GM23338 (cell line): ENCODE data around the gene PTPDC1. TPM values are rescaled to one million over a fixed set of nuclear protein-coding genes. Genes with fewer than 3 reads are reported as not detected.

Experiments used
- ATAC-seq: fragments of 200-7000 bp; cut with Tn5 transposase; 3 replicates; pipeline ENCODE4 v1.9.1; 2020
- DNase-seq: peaks from one replicate; pipeline ENCODE4 v3.0.0-alpha.2; 2015; ENCODE audit warnings: low spot score
- H2AFZ ChIP-seq: fragments of 200-600 bp; sonication (generic); 2 replicates; pipeline ENCODE4 v1.8.0; 2016; ENCODE audit warnings: antibody characterized with exemption, mild to moderate bottlenecking, moderate library complexity
- H3F3A ChIP-seq: fragments of 200-600 bp; sonication (generic); replicated peaks from 2 replicates; pipeline ENCODE4 v1.8.0; 2017; ENCODE audit warnings: antibody characterized with exemption, mixed run types, low read depth
- H3K27ac ChIP-seq: fragments of 200-600 bp; sonication (generic); 2 replicates; pipeline ENCODE4 v1.6.1; 2016; ENCODE audit warnings: low read depth
- H3K27me3 ChIP-seq: fragments of 200-600 bp; sonication (generic); 2 replicates; pipeline ENCODE4 v1.8.0; 2016; ENCODE audit warnings: mild to moderate bottlenecking, mixed run types, moderate library complexity; ENCODE audit not compliant: insufficient read depth
- H3K36me3 ChIP-seq: fragments of 200-600 bp; sonication (generic); 2 replicates; pipeline ENCODE4 v1.8.0; 2016; ENCODE audit warnings: mild to moderate bottlenecking; ENCODE audit not compliant: insufficient read depth
- H3K4me1 ChIP-seq: fragments of 200-600 bp; sonication (generic); 2 replicates; pipeline ENCODE4 v1.8.0; 2016; ENCODE audit warnings: mild to moderate bottlenecking, moderate library complexity; ENCODE audit not compliant: insufficient read depth
- H3K4me2 ChIP-seq: fragments of 200-600 bp; sonication (generic); 2 replicates; pipeline ENCODE4 v1.7.1; 2017; ENCODE audit warnings: mixed run types
- H3K4me3 ChIP-seq: fragments of 200-600 bp; sonication (generic); 2 replicates; pipeline ENCODE4 v1.6.1; 2016; ENCODE audit warnings: mixed run types
- H3K79me2 ChIP-seq: fragments of 200-600 bp; sonication (generic); replicated peaks from 2 replicates; pipeline ENCODE4 v1.8.0; 2017; ENCODE audit warnings: mild to moderate bottlenecking; ENCODE audit not compliant: insufficient read depth
- H3K9me2 ChIP-seq: fragments of 200-600 bp; sonication (generic); 2 replicates; pipeline ENCODE4 v1.8.0; 2017; ENCODE audit not compliant: insufficient read depth
- H4K20me1 ChIP-seq: fragments of 200-600 bp; sonication (generic); replicated peaks from 2 replicates; pipeline ENCODE4 v1.8.0; 2017; ENCODE audit warnings: mild to moderate bottlenecking; ENCODE audit not compliant: insufficient read depth
- H3K27ac Mint-ChIP-seq: 2 replicates; pipeline ENCODE4 v1.8.0; 2020; ENCODE audit warnings: inconsistent platforms, mild to moderate bottlenecking, moderate library complexity, mixed read lengths
- H3K27me3 Mint-ChIP-seq: 3 replicates; pipeline ENCODE4 v1.8.0; 2022; ENCODE audit warnings: low read depth, mild to moderate bottlenecking, moderate library complexity, mixed read lengths, inconsistent platforms; ENCODE audit not compliant: insufficient read depth, poor library complexity
- H3K36me3 Mint-ChIP-seq: 3 replicates; pipeline ENCODE4 v1.8.0; 2021; ENCODE audit warnings: low read depth, mild to moderate bottlenecking, inconsistent platforms, moderate library complexity, mixed read lengths
- H3K4me1 Mint-ChIP-seq: 3 replicates; pipeline ENCODE4 v1.8.0; 2020; ENCODE audit warnings: mild to moderate bottlenecking, inconsistent platforms, mixed read lengths
- H3K4me3 Mint-ChIP-seq: 3 replicates; pipeline ENCODE4 v1.8.0; 2021; ENCODE audit warnings: moderate library complexity, mild to moderate bottlenecking, inconsistent platforms, mixed read lengths
- H3K9me3 Mint-ChIP-seq: 3 replicates; pipeline ENCODE4 v1.8.0; 2020; ENCODE audit warnings: moderate library complexity, mild to moderate bottlenecking, inconsistent platforms, mixed read lengths
- CREB1 ChIP-seq: fragments of 250-450 bp; sonication (Bioruptor Pico); IDR thresholded peaks from 2 replicates; pipeline ENCODE4 v1.5.0; 2020; ENCODE audit warnings: low read depth, mild to moderate bottlenecking, moderate library complexity
- EZH2 ChIP-seq: fragments of 200-600 bp; sonication (generic); IDR thresholded peaks from one replicate; pipeline ENCODE4 v1.8.0; 2017; ENCODE audit warnings: antibody characterized with exemption, mild to moderate bottlenecking, low read depth; ENCODE audit not compliant: unreplicated experiment
- EZH2phosphoT487 ChIP-seq: fragments of 200-600 bp; sonication (generic); IDR thresholded peaks from one replicate; pipeline ENCODE4 v1.8.1; 2018; ENCODE audit warnings: antibody characterized with exemption; ENCODE audit not compliant: unreplicated experiment
- JUNB ChIP-seq: IDR thresholded peaks from one replicate; pipeline ENCODE4 v1.6.1; 2016; ENCODE audit warnings: antibody characterized with exemption; ENCODE audit not compliant: unreplicated experiment
- NANOG ChIP-seq: IDR thresholded peaks from 2 replicates; pipeline ENCODE4 v1.6.1; 2016; ENCODE audit warnings: antibody characterized with exemption, borderline replicate concordance
- POLR2AphosphoS5 ChIP-seq: IDR thresholded peaks from 2 replicates; pipeline ENCODE4 v1.6.1; 2016; ENCODE audit warnings: antibody characterized with exemption, low read depth
- STAT1 ChIP-seq: IDR thresholded peaks from one replicate; pipeline ENCODE4 v1.6.1; 2016; ENCODE audit warnings: antibody characterized with exemption; ENCODE audit not compliant: unreplicated experiment
- ZNF114 ChIP-seq: fragments of 250-450 bp; sonication (Bioruptor Pico); IDR thresholded peaks from 2 replicates; pipeline ENCODE4 v1.5.0; 2020; ENCODE audit warnings: mild to moderate bottlenecking, moderate library complexity
- ZNF331 ChIP-seq: fragments of 250-450 bp; sonication (Bioruptor Pico); IDR thresholded peaks from 2 replicates; pipeline ENCODE4 v1.5.0; 2020; ENCODE audit warnings: low read depth, mild to moderate bottlenecking, moderate library complexity
- polyA plus RNA-seq: library from polyadenylated mRNA; unstranded; fragments of >200 nt; fragmentation: Nextera tagmentation; extraction: Ambion mirVana; gene quantifications from 2 replicates; pipeline ENCODE4 v1.2.1, GENCODE V29; 2016
- total RNA-seq: library from RNA; depleted of rRNA; stranded (reverse); fragments of >200 nt; shearing (Covaris generic); gene quantifications from 2 replicates; pipeline ENCODE4 v1.2.3, GENCODE V29; 2014
- TF ChIP-seq, protein P1 (sequence below): IDR thresholded peaks from one replicate; pipeline ENCODE4 v1.6.1; 2018; ENCODE audit warnings: antibody characterized with exemption; ENCODE audit not compliant: unreplicated experiment
- TF ChIP-seq, protein P2 (sequence below), 2 experiments: fragments of 200-600 bp in 1 of 2; sonication (generic) in 1 of 2; conservative IDR thresholded peaks; 2 replicates each; pipeline versions ENCODE4 v1.5.1 to v1.6.1; 2016 to 2017; ENCODE audit warnings: antibody characterized with exemption in 2 of 2, low read depth in 2 of 2, mild to moderate bottlenecking in 2 of 2, moderate library complexity in 1 of 2
- TF ChIP-seq, protein P3 (sequence below): IDR thresholded peaks from 2 replicates; pipeline ENCODE4 v1.6.1; 2016; ENCODE audit warnings: antibody characterized with exemption
- TF ChIP-seq, protein P4 (sequence below): fragments of 250-450 bp; sonication (Bioruptor Pico); IDR thresholded peaks from 2 replicates; pipeline ENCODE4 v1.5.0; 2020; ENCODE audit warnings: mild to moderate bottlenecking, moderate library complexity

PTPDC1 gene
- total and polyA plus RNA-seq, 2 experiments from 2014 or later: 4.3 to 10.6 TPM

DNA sequence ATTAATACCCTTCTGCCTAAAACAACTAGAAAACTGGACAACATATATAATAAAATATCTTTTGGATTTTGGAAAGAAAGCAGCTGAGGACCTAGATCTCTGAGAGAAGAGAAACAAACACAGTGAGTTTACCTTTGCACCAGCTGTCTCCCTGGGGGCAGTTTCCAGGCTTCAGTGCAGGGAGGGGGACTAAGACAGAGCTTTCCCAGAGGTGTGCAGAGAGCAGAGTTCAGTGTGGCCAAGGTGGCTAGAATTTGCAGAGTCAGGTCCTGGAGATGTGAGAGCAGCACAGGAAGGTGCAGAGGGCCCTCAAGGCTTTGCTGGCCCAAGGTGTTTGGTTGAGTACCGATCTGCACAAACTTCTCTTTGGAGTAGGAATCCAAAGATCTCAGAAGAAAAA is 26.3 kb upstream of the PTPDC1 start:
- no peak for TF ChIP-seq POLR2AphosphoS5
- TF ChIP-seq, protein P1, sequence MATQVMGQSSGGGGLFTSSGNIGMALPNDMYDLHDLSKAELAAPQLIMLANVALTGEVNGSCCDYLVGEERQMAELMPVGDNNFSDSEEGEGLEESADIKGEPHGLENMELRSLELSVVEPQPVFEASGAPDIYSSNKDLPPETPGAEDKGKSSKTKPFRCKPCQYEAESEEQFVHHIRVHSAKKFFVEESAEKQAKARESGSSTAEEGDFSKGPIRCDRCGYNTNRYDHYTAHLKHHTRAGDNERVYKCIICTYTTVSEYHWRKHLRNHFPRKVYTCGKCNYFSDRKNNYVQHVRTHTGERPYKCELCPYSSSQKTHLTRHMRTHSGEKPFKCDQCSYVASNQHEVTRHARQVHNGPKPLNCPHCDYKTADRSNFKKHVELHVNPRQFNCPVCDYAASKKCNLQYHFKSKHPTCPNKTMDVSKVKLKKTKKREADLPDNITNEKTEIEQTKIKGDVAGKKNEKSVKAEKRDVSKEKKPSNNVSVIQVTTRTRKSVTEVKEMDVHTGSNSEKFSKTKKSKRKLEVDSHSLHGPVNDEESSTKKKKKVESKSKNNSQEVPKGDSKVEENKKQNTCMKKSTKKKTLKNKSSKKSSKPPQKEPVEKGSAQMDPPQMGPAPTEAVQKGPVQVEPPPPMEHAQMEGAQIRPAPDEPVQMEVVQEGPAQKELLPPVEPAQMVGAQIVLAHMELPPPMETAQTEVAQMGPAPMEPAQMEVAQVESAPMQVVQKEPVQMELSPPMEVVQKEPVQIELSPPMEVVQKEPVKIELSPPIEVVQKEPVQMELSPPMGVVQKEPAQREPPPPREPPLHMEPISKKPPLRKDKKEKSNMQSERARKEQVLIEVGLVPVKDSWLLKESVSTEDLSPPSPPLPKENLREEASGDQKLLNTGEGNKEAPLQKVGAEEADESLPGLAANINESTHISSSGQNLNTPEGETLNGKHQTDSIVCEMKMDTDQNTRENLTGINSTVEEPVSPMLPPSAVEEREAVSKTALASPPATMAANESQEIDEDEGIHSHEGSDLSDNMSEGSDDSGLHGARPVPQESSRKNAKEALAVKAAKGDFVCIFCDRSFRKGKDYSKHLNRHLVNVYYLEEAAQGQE: no peak
- TF ChIP-seq EZH2phosphoT487: no peak
- TF ChIP-seq ZNF331: no peak
- TF ChIP-seq ZNF114 (CRISPR knock-in tag): no peak
- TF ChIP-seq NANOG: no peak
- TF ChIP-seq JUNB: no peak
- TF ChIP-seq EZH2: no peak
- TF ChIP-seq, protein P2, sequence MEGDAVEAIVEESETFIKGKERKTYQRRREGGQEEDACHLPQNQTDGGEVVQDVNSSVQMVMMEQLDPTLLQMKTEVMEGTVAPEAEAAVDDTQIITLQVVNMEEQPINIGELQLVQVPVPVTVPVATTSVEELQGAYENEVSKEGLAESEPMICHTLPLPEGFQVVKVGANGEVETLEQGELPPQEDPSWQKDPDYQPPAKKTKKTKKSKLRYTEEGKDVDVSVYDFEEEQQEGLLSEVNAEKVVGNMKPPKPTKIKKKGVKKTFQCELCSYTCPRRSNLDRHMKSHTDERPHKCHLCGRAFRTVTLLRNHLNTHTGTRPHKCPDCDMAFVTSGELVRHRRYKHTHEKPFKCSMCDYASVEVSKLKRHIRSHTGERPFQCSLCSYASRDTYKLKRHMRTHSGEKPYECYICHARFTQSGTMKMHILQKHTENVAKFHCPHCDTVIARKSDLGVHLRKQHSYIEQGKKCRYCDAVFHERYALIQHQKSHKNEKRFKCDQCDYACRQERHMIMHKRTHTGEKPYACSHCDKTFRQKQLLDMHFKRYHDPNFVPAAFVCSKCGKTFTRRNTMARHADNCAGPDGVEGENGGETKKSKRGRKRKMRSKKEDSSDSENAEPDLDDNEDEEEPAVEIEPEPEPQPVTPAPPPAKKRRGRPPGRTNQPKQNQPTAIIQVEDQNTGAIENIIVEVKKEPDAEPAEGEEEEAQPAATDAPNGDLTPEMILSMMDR (conservative IDR thresholded peaks at IDR 0.05; ENCODE audit: low read depth in 2 of 2): no peak
- TF ChIP-seq, protein P3, sequence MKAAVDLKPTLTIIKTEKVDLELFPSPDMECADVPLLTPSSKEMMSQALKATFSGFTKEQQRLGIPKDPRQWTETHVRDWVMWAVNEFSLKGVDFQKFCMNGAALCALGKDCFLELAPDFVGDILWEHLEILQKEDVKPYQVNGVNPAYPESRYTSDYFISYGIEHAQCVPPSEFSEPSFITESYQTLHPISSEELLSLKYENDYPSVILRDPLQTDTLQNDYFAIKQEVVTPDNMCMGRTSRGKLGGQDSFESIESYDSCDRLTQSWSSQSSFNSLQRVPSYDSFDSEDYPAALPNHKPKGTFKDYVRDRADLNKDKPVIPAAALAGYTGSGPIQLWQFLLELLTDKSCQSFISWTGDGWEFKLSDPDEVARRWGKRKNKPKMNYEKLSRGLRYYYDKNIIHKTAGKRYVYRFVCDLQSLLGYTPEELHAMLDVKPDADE: no peak
- no peak for TF ChIP-seq CREB1
- TF ChIP-seq, protein P4, sequence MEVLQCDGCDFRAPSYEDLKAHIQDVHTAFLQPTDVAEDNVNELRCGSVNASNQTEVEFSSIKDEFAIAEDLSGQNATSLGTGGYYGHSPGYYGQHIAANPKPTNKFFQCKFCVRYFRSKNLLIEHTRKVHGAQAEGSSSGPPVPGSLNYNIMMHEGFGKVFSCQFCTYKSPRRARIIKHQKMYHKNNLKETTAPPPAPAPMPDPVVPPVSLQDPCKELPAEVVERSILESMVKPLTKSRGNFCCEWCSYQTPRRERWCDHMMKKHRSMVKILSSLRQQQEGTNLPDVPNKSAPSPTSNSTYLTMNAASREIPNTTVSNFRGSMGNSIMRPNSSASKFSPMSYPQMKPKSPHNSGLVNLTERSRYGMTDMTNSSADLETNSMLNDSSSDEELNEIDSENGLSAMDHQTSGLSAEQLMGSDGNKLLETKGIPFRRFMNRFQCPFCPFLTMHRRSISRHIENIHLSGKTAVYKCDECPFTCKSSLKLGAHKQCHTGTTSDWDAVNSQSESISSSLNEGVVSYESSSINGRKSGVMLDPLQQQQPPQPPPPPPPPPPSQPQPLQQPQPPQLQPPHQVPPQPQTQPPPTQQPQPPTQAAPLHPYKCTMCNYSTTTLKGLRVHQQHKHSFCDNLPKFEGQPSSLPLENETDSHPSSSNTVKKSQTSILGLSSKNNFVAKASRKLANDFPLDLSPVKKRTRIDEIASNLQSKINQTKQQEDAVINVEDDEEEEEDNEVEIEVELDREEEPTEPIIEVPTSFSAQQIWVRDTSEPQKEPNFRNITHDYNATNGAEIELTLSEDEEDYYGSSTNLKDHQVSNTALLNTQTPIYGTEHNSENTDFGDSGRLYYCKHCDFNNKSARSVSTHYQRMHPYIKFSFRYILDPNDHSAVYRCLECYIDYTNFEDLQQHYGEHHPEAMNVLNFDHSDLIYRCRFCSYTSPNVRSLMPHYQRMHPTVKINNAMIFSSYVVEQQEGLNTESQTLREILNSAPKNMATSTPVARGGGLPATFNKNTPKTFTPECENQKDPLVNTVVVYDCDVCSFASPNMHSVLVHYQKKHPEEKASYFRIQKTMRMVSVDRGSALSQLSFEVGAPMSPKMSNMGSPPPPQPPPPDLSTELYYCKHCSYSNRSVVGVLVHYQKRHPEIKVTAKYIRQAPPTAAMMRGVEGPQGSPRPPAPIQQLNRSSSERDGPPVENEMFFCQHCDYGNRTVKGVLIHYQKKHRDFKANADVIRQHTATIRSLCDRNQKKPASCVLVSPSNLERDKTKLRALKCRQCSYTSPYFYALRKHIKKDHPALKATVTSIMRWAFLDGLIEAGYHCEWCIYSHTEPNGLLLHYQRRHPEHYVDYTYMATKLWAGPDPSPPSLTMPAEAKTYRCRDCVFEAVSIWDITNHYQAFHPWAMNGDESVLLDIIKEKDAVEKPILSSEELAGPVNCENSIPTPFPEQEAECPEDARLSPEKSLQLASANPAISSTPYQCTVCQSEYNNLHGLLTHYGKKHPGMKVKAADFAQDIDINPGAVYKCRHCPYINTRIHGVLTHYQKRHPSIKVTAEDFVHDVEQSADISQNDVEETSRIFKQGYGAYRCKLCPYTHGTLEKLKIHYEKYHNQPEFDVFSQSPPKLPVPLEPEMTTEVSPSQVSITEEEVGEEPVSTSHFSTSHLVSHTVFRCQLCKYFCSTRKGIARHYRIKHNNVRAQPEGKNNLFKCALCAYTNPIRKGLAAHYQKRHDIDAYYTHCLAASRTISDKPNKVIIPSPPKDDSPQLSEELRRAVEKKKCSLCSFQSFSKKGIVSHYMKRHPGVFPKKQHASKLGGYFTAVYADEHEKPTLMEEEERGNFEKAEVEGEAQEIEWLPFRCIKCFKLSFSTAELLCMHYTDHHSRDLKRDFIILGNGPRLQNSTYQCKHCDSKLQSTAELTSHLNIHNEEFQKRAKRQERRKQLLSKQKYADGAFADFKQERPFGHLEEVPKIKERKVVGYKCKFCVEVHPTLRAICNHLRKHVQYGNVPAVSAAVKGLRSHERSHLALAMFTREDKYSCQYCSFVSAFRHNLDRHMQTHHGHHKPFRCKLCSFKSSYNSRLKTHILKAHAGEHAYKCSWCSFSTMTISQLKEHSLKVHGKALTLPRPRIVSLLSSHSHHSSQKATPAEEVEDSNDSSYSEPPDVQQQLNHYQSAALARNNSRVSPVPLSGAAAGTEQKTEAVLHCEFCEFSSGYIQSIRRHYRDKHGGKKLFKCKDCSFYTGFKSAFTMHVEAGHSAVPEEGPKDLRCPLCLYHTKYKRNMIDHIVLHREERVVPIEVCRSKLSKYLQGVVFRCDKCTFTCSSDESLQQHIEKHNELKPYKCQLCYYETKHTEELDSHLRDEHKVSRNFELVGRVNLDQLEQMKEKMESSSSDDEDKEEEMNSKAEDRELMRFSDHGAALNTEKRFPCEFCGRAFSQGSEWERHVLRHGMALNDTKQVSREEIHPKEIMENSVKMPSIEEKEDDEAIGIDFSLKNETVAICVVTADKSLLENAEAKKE (CRISPR knock-in tag): no peak
- TF ChIP-seq STAT1: no peak
- H3K4me1 ChIP-seq: no peaks in the 10 kb centered on the region
- no peak overlapping the region for H3K4me2 ChIP-seq

More for the DNA sequence above, 26.3 kb upstream of the PTPDC1 start:
- ATAC-seq: no peak
- no peaks in the 10 kb centered on the region for H3K79me2 ChIP-seq
- H4K20me1 ChIP-seq: no peaks in the 10 kb centered on the region
- no peak overlapping the region for H3K4me3 Mint-ChIP-seq
- no peaks in the 10 kb centered on the region for H3K27me3 ChIP-seq
- DNase-seq: no peak
- H2AFZ ChIP-seq: no peak overlapping the region
- H3K27ac Mint-ChIP-seq: no peak overlapping the region
- H3K36me3 ChIP-seq: no peaks in the 10 kb centered on the region
- H3K36me3 Mint-ChIP-seq: peaks cover 18% of the 10 kb centered on the region
- H3K9me2 ChIP-seq: no peaks in the 10 kb centered on the region
- peaks cover 19% of the 10 kb centered on the region for H3K9me3 Mint-ChIP-seq
- H3K27me3 Mint-ChIP-seq: no peaks in the 10 kb centered on the region
- no peak overlapping the region for H3K27ac ChIP-seq
- H3F3A ChIP-seq: no peaks in the 10 kb centered on the region
- no peaks in the 10 kb centered on the region for H3K4me1 Mint-ChIP-seq
- no peak overlapping the region for H3K4me3 ChIP-seq
